Measurements from ENCODE around the gene RXRG.

GRCh38 chr1:165456861-165457260 lies 11.9 kb upstream of the RXRG start:
- TF ChIP-seq CTCF (IDR thresholded peaks at IDR 0.05) = no peak
- TF ChIP-seq EP300 (IDR thresholded peaks at IDR 0.05) = no peak
- TF ChIP-seq POLR2AphosphoS5 (IDR thresholded peaks at IDR 0.05) = no peak

All from suprapubic skin (tissue), 4 donors.